Right lobe of liver (tissue), 4 donors: ENCODE results near the gene SP7.

Experiments
- CTCF ChIP-seq, 4 donors: fragments of 200-600 bp in 3 of 4; fragments of 450-650 bp in 1 of 4; IDR thresholded peaks; one replicate each; pipeline versions ENCODE4 v1.5.1 to v1.8.0; 2016 to 2022; ENCODE audit warnings: antibody characterized with exemption in 4 of 4, mild to moderate bottlenecking in 2 of 4
- POLR2A ChIP-seq: fragments of 450-650 bp; IDR thresholded peaks from one replicate; pipeline ENCODE4 v1.6.1; 2017; ENCODE audit warnings: antibody characterized with exemption, mild to moderate bottlenecking
- donor health status: DM: no; HTN: no; CAD: no.
- donor health status: DM: no; HTN: no; CAD: no.
- donor health status: DM: no; HTN: yes; CAD: no.

GRCh38 chr12:53299454-53300180 lies 36.5 kb downstream of the SP7 start, which contains the start of gene MYG1:
- TF ChIP-seq CTCF (IDR thresholded peaks at IDR 0.05) = no peak
- TF ChIP-seq POLR2A = peak; percentile 68
